Measurements from ENCODE around the gene GHR.

- TF ChIP-seq, protein P1, sequence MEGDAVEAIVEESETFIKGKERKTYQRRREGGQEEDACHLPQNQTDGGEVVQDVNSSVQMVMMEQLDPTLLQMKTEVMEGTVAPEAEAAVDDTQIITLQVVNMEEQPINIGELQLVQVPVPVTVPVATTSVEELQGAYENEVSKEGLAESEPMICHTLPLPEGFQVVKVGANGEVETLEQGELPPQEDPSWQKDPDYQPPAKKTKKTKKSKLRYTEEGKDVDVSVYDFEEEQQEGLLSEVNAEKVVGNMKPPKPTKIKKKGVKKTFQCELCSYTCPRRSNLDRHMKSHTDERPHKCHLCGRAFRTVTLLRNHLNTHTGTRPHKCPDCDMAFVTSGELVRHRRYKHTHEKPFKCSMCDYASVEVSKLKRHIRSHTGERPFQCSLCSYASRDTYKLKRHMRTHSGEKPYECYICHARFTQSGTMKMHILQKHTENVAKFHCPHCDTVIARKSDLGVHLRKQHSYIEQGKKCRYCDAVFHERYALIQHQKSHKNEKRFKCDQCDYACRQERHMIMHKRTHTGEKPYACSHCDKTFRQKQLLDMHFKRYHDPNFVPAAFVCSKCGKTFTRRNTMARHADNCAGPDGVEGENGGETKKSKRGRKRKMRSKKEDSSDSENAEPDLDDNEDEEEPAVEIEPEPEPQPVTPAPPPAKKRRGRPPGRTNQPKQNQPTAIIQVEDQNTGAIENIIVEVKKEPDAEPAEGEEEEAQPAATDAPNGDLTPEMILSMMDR (IDR thresholded peaks at IDR 0.05): no peak
- no peak for TF ChIP-seq POLR2A (IDR thresholded peaks at IDR 0.05)
These were observed 322.6 kb downstream of the GHR start for GRCh38 chr5:42745856-42746255.
